Activated effector memory CD4-positive, alpha-beta T cell treated with Interleukin-2 at 50 U/mL for 16 hours (primary cell): ENCODE data around the gene DNASE2.

Experiments
- DNase-seq: peaks from one replicate; pipeline ENCODE4 v3.0.0-alpha.2; 2020

The DNASE2 gene

DNA sequence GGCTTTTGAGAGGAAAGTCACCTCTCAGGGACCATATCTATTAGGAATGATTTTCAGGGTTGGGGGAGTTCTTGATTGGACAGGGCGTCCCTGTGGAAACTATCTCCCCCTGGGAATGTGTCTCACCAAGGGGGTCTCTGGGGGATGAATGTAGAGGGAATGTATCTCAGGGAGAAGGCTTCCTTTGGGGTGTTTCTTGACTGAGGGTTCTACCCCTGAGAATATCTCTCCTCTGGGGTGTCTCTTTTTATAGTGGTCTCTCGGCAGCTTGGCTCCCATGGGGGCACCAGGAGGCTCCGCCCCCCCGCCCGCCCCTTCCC lies 47.9 kb downstream of the DNASE2 start:
- no peak for DNase-seq

GRCh38 chr19:12828494-12828893 lies 52.8 kb downstream of the DNASE2 start:
- DNase-seq, result no peak

DNA sequence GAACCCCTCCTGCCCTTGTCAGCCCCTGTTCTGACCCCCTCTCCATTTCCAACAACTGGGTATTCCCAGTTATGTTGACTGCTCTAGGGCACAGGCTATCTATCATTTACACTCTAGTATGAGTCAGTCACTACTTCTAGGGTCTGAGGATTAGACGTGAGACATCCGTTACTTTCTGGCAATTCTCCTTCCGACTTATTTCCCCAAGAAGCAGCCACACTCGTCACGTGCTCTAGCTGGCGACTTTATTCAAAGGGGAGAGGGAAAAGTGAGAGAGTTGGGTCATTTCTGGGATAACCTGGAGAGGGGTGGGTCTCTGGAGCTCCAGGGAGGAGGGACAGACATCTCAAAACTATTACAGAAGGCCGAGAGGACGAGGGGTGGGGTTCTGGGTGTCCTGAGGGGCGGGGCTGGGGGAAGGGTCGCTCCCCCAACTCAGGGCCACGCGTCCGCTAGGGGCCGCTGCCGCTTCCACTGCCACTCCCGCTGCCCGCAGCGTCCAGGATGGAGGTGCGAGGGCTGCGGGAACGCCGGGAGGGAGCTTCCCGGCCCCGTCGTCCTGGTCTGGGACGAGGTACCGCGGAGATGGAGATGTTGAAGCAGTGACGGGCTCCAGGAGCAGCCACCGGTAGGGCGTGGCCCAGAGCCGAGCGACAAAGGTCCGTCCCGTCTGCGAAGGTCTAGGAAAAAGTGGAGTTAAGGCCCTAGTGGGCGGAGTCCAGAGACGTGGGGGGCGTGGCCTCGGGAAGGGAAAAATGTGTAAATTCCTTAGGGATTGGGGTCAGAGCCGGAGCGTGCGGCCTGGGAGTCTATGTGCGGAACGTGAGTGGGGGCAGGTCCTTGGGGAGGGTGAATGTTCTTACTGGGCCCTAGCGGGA lies 55.8 kb downstream of the DNASE2 start:
- no peak for DNase-seq
